Erythroblast (primary cell): Measurements from ENCODE around the gene LRRC75B.

ENCODE experiments used
- GATA1 ChIP-seq: IDR thresholded peaks from 2 replicates; pipeline ENCODE4 v1.6.1; 2011; ENCODE audit warnings: low read depth, mild to moderate bottlenecking, control low read depth, low read length, moderate library complexity
- POLR2A ChIP-seq: IDR thresholded peaks from 2 replicates; pipeline ENCODE4 v1.6.1; 2011; ENCODE audit warnings: mild to moderate bottlenecking, low read length

GRCh38 chr22:24594569-24595120 lies 1.8 kb upstream of the LRRC75B start:
- TF ChIP-seq POLR2A (no peak), GATA1 (no peak)
